ENCODE results near the gene GABRG3.

GABRG3 gene

DNA sequence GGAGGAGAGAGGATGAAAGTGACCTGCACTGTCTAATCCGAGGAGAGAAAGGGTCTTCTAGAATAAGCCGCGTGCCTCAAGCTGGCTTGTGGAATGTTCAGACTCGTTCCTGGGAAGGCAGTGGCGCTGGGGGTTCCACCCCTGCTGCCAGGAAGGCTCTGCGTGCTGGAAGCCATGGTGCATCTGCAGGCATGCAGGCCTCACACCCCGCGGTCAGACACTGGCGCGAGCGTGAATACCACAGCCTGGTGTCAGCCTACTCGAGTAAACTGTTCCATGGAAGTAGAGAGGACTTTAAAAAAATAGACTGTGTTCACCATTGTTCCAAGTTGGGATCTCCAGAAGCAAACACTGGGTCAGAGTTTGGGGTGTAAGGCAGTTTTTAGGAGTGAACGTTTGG, 25.9 kb upstream of the GABRG3 start:
- 91% methylated on average over 13 of the region's 13 CpGs for WGBS
- Histone ChIP-seq H3K9ac (ENCODE audit: low read depth, low read length) (no peak overlapping the region), H3K27ac (ENCODE audit: low read depth, low read length) (no peak overlapping the region), H3K4me1 (ENCODE audit: insufficient read depth, low read length) (no peaks in the 10 kb centered on the region), H3K36me3 (ENCODE audit: insufficient read depth, low read length) (no peaks in the 10 kb centered on the region), H3K9me3 (ENCODE audit: insufficient read depth, low read depth, low read length) (no peaks in the 10 kb centered on the region), H3K27me3 (ENCODE audit: insufficient read depth, low read length) (no peaks in the 10 kb centered on the region), H3K4me3 (ENCODE audit: low read length) (no peak overlapping the region)

DNA sequence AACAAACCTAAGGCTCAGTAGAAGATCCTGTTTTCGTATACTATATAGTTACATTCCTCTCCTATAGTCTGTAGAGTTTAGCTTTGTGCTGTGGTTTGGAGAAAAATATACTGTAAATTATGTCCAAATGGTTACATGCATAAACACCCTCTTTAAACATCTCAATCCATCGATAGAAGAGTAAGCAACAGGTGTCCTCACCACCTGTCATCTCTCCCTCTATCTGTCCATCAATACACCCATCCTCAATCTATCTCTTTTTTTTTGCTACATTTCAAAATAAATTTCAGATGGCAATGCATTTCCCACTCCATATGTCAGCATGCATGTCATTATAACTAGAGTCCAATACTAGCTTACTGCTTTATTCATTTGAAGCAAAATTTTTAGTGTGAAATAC, 21.0 kb upstream of the GABRG3 start:
- 96% methylated on average over 1 of the region's 2 CpGs for WGBS
- H3K27ac ChIP-seq (ENCODE audit: low read depth, low read length): no peak overlapping the region

DNA sequence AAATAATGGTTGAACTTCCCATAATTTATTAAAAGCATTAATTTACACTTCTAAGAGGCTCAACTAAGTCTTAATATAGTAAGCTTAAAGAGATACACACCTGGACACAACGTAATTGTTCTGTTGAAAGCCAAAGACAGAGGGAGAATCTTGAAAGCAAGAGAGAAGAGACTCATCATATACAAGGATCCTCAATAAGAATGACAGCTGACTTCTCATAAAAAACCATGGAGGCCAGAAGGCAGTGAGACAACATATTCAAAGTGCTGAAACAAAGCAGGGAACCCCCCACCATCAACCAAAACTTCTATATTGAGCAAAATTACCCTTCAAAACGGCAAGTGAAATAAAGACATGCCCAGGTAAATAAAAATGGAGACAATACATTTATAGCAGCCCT, 16.6 kb upstream of the GABRG3 start:
- Histone ChIP-seq H3K4me3 (ENCODE audit: low read length) (no peak overlapping the region), H3K36me3 (ENCODE audit: insufficient read depth, low read length) (no peaks in the 10 kb centered on the region), H3K9ac (ENCODE audit: low read depth, low read length) (no peak overlapping the region), H3K4me1 (ENCODE audit: insufficient read depth, low read length) (no peaks in the 10 kb centered on the region), H3K9me3 (ENCODE audit: insufficient read depth, low read depth, low read length) (peaks cover 5% of the 10 kb centered on the region; the same call in 1 of the 2 replicates), H3K27ac (ENCODE audit: low read depth, low read length) (no peak overlapping the region), H3K27me3 (ENCODE audit: insufficient read depth, low read length) (no peaks in the 10 kb centered on the region)
- WGBS: 95% methylated on average over 2 of the region's 2 CpGs

More for the DNA sequence above, 21.0 kb upstream of the GABRG3 start:
- Histone ChIP-seq H3K4me1 (ENCODE audit: insufficient read depth, low read length) (no peaks in the 10 kb centered on the region), H3K27me3 (ENCODE audit: insufficient read depth, low read length) (no peaks in the 10 kb centered on the region), H3K4me3 (ENCODE audit: low read length) (no peak overlapping the region), H3K9ac (ENCODE audit: low read depth, low read length) (no peak overlapping the region), H3K9me3 (ENCODE audit: insufficient read depth, low read depth, low read length) (peaks cover 5% of the 10 kb centered on the region; the same call in 1 of the 2 replicates), H3K36me3 (ENCODE audit: insufficient read depth, low read length) (no peaks in the 10 kb centered on the region)

DNA sequence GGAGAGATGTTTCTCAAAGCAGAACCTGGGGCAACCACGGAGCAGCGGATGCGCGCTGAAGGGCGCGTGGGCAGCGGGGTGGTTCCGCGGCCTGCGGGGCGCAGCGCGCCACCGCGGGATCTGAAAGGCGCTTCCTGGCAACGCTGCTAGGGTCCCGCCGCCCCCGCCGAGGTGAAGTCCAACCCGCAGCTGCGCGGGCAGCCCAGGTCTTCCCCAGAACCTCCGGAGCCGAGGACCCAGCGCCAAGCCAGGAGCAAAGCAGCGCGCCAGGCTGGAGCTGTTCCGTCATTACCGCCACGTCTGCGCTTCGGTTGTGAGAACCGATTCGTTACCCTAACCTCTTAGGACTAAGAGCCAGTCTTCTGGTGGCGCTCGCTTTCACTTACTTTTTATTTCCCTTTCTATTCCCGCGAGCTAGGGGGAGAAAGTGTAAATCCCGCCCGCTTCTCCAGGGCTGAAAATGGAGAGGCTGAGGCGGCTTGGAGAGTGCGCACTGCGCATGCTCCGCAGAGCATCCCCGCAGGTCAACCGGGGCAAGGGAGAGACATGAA, 3.2 kb upstream of the GABRG3 start:
- no peaks in the 10 kb centered on the region for H3K36me3 ChIP-seq (ENCODE audit: insufficient read depth, low read length)
- peaks cover 88% of the 10 kb centered on the region for H3K27me3 ChIP-seq (ENCODE audit: insufficient read depth, low read length)
- peak overlapping the region; percentile 47; the same call in 1 of the 2 replicates for H3K27ac ChIP-seq (ENCODE audit: low read depth, low read length)
- H3K9me3 ChIP-seq (ENCODE audit: insufficient read depth, low read depth, low read length): no peaks in the 10 kb centered on the region
- peak overlapping the region; percentile 66 for H3K9ac ChIP-seq (ENCODE audit: low read depth, low read length)
- peaks cover 12% of the 10 kb centered on the region; the same call in 1 of the 2 replicates for H3K4me1 ChIP-seq (ENCODE audit: insufficient read depth, low read length)
- H3K4me3 ChIP-seq (ENCODE audit: low read length): peak overlapping the region; percentile 70
- WGBS: 1% methylated on average over 46 of the region's 48 CpGs

DNA sequence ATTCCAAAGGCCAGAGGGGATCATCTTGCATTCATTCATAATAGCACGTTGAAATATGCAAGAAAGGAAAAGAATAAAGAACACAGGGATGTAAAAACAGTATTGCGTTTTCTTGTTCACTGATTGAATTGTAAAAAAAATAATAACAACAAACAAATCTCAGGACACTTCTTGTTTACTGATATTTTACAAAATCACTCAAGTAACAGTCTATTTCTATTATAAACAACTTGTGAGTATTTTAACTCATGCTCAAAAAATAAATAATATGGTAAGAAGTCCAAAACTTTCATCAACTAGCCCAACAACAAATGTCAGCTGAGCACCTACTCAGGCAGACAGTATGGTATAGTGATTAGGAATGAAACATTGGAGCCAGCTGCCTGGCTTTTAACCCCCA, 2.2 kb upstream of the GABRG3 start:
- Histone ChIP-seq H3K27ac (ENCODE audit: low read depth, low read length) (no peak overlapping the region), H3K36me3 (ENCODE audit: insufficient read depth, low read length) (no peaks in the 10 kb centered on the region), H3K27me3 (ENCODE audit: insufficient read depth, low read length) (peaks cover 90% of the 10 kb centered on the region), H3K4me3 (ENCODE audit: low read length) (no peak overlapping the region), H3K9ac (ENCODE audit: low read depth, low read length) (no peak overlapping the region), H3K9me3 (ENCODE audit: insufficient read depth, low read depth, low read length) (no peaks in the 10 kb centered on the region), H3K4me1 (ENCODE audit: insufficient read depth, low read length) (peaks cover 12% of the 10 kb centered on the region; the same call in 1 of the 2 replicates)
- 80% methylated on average over 1 of the region's 2 CpGs for WGBS

DNA sequence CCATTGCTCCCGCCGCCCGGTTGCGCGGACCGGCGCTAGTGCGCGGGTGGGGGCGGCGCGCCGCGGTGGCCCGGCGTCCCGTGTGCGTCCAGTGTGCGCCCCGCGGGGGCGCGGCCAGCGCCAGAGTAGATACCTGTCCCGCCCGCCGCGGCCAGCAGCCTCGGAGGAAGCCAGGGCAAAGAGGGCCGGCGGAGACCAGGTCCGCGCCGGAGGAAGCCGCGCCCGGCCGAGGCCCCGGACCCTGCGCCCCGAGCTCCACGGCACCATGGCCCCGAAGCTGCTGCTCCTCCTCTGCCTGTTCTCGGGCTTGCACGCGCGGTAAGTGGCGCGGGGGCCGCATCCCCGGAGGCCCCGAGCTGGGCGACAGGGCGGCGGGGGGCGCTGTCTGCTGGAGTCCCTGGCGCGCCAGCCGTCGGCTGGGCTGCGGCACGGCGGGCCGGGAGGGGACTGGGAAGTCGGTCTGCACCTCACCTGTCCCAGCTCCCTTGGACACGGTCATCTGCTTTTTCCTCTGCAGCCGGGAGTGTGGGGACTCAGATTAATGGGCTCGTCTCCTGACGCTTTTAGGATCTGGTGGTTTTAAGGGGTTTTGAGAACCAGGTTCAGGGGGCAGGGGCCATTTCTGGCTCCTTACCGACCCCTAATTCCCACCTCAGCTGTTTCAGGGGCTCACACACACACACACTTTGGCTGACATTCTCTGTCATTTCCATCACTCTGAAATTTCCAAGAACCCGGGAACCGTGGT, 464 bp downstream of the GABRG3 start:
- H3K4me3 ChIP-seq (ENCODE audit: low read length): peak overlapping the region; percentile 64
- no peaks in the 10 kb centered on the region for H3K9me3 ChIP-seq (ENCODE audit: insufficient read depth, low read depth, low read length)
- no peak overlapping the region for H3K27ac ChIP-seq (ENCODE audit: low read depth, low read length)
- no peak overlapping the region; the same call in 1 of the 2 replicates for H3K9ac ChIP-seq (ENCODE audit: low read depth, low read length)
- H3K27me3 ChIP-seq (ENCODE audit: insufficient read depth, low read length): peaks cover 72% of the 10 kb centered on the region
- H3K4me1 ChIP-seq (ENCODE audit: insufficient read depth, low read length): peaks cover 12% of the 10 kb centered on the region; the same call in 1 of the 2 replicates
- WGBS: 4% methylated on average over 72 of the region's 72 CpGs
- H3K36me3 ChIP-seq (ENCODE audit: insufficient read depth, low read length): no peaks in the 10 kb centered on the region

DNA sequence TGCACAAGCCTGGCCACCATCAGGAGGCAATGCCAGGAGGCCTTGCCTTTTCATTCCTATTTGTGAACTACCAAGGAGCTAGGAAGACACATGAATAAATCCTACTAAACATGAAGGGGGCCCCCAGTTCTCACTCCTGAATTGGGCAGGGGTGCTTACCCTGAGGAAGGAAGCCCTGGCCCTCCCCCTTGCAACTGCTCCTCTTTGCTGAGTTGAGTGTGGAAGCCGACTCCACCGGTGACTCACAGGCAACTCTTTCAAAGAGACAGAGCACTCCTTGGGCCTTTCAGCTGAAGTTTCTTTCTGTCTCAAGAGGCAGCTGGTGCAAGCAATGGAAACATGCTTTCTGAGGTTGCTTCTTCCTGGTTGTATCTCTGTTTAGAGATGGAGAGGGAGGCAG, 1.7 kb downstream of the GABRG3 start:
- 45% methylated on average over 2 of the region's 2 CpGs for WGBS
- H3K9ac ChIP-seq (ENCODE audit: low read depth, low read length): no peak overlapping the region
- H3K36me3 ChIP-seq (ENCODE audit: insufficient read depth, low read length): no peaks in the 10 kb centered on the region
- no peaks in the 10 kb centered on the region for H3K9me3 ChIP-seq (ENCODE audit: insufficient read depth, low read depth, low read length)
- no peak overlapping the region for H3K4me3 ChIP-seq (ENCODE audit: low read length)
- no peak overlapping the region for H3K27ac ChIP-seq (ENCODE audit: low read depth, low read length)
- H3K4me1 ChIP-seq (ENCODE audit: insufficient read depth, low read length): peaks cover 12% of the 10 kb centered on the region; the same call in 1 of the 2 replicates
- peaks cover 60% of the 10 kb centered on the region for H3K27me3 ChIP-seq (ENCODE audit: insufficient read depth, low read length)

DNA sequence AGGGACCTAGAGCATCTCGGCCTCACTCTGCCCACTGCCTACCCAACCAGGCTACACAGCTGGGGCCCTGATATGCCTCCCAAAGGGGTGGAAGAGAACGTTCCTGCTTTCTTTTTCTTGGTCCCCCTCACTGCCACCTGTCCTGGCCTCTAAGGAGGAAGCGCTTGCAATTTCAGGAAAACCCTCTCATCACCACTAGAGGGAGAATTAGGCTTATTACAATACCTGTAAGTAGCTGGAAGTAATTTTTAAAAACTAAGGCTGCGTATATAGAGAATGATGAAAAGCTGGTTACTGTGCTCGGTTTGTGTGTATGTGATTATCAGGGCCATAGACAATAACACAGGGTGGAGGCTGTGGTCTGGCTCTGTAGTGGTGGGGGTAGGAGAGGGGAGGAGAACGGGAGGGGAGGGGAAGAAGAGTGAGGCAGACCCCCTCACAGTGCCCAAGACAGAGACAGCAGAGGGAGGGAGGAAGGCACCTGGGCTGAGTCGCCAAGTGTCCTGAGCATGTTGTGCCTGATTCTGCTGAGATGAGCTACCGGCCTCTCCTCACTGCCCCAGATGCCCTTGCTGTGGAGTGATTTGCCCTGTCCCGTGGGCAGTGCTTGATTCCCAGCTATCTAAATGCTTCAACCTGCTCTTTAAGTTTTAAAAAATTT, 3.3 kb downstream of the GABRG3 start:
- Histone ChIP-seq H3K27me3 (ENCODE audit: insufficient read depth, low read length) (peaks cover 47% of the 10 kb centered on the region), H3K9me3 (ENCODE audit: insufficient read depth, low read depth, low read length) (no peaks in the 10 kb centered on the region), H3K9ac (ENCODE audit: low read depth, low read length) (no peak overlapping the region), H3K4me3 (ENCODE audit: low read length) (no peak overlapping the region), H3K4me1 (ENCODE audit: insufficient read depth, low read length) (peaks cover 12% of the 10 kb centered on the region; the same call in 1 of the 2 replicates), H3K27ac (ENCODE audit: low read depth, low read length) (no peak overlapping the region), H3K36me3 (ENCODE audit: insufficient read depth, low read length) (no peaks in the 10 kb centered on the region)
- 45% methylated on average over 9 of the region's 9 CpGs for WGBS

DNA sequence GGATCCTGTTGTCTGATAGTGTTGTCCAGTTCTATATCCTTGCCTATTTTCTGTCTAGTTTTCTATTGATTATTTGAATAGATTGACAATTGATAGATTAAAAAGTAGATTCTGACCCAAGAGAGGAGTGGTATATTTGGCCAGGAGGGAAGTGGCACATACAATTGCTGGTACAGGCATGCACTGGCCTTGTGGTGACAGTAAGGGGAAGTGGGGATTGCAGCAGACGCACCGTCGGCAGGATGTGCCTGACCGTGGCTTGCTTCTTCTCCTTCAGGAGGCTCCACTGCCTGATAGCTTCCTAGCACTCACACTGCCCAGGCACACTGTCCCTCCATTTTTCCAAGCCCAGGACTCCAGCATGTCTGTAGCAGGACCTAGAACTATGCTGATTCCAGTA, 10.5 kb downstream of the GABRG3 start:
- H3K4me3 ChIP-seq (ENCODE audit: low read length): no peak overlapping the region
- no peaks in the 10 kb centered on the region for H3K4me1 ChIP-seq (ENCODE audit: insufficient read depth, low read length)
- no peak overlapping the region for H3K27ac ChIP-seq (ENCODE audit: low read depth, low read length)
- no peak overlapping the region for H3K9ac ChIP-seq (ENCODE audit: low read depth, low read length)
- no peaks in the 10 kb centered on the region for H3K36me3 ChIP-seq (ENCODE audit: insufficient read depth, low read length)
- no peaks in the 10 kb centered on the region for H3K27me3 ChIP-seq (ENCODE audit: insufficient read depth, low read length)
- no peaks in the 10 kb centered on the region for H3K9me3 ChIP-seq (ENCODE audit: insufficient read depth, low read depth, low read length)
- 92% methylated on average over 4 of the region's 4 CpGs for WGBS

DNA sequence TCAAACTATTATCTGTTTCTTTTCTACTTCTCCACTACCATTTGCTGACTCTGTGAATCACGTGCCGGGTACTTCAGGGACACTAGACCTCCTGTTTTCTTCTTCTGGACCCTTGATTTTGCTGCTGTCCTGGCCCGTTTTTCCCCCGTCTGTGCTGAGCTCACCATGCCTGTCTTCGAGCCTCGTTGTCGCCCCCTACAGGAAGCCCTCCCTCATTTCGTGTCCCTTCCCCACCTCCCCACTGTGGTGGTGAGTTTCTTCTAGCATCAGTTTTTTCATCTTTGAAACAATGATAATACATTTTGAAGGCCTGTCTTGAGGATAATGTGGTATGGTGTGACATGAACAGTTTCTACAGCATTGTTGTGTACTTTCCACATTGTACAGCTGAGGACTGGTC, 12.8 kb downstream of the GABRG3 start:
- no peak overlapping the region for H3K4me3 ChIP-seq (ENCODE audit: low read length)
- no peak overlapping the region for H3K9ac ChIP-seq (ENCODE audit: low read depth, low read length)
- no peak overlapping the region for H3K27ac ChIP-seq (ENCODE audit: low read depth, low read length)
- H3K4me1 ChIP-seq (ENCODE audit: insufficient read depth, low read length): no peaks in the 10 kb centered on the region
- WGBS: 86% methylated on average over 7 of the region's 8 CpGs
- no peaks in the 10 kb centered on the region for H3K36me3 ChIP-seq (ENCODE audit: insufficient read depth, low read length)
- no peaks in the 10 kb centered on the region for H3K9me3 ChIP-seq (ENCODE audit: insufficient read depth, low read depth, low read length)
- H3K27me3 ChIP-seq (ENCODE audit: insufficient read depth, low read length): no peaks in the 10 kb centered on the region

DNA sequence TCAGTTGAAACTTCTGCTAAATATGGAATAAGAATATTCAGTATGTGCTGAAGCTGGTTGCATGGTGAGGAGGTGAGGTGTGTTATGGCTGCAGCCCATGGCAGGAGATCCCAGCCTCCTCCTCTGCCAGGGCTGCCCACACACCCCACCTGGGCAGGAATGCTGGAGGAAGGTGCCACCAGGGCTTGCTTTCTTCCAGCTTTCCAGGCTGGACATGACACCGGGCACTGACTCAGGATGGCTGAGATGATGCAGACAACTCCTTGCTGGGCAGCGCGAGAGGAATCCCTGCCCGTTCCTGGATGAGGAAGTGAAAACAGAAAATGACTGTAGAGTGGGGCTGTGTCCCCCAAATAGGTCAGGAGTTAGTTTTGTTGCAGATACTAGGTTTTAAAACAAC, 14.1 kb downstream of the GABRG3 start:
- 91% methylated on average over 4 of the region's 4 CpGs for WGBS
- Histone ChIP-seq H3K9me3 (ENCODE audit: insufficient read depth, low read depth, low read length) (no peaks in the 10 kb centered on the region), H3K27ac (ENCODE audit: low read depth, low read length) (no peak overlapping the region), H3K36me3 (ENCODE audit: insufficient read depth, low read length) (no peaks in the 10 kb centered on the region), H3K4me3 (ENCODE audit: low read length) (no peak overlapping the region), H3K9ac (ENCODE audit: low read depth, low read length) (no peak overlapping the region), H3K27me3 (ENCODE audit: insufficient read depth, low read length) (no peaks in the 10 kb centered on the region), H3K4me1 (ENCODE audit: insufficient read depth, low read length) (no peaks in the 10 kb centered on the region)

All from HUES64 (cell line).